GM12878 (cell line): ENCODE data around the gene HRC. TPM values are rescaled to one million over a fixed set of nuclear protein-coding genes. Genes with fewer than 3 reads are reported as not detected.

Experiments
- ATAC-seq: fragments of 200-7000 bp; cut with Tn5 transposase; 3 replicates; pipeline ENCODE4 v1.9.1; 2020; ENCODE audit warnings: mild to moderate bottlenecking, moderate library complexity
- BruUV-seq: library from RNA; stranded (reverse); fragments of 400-500 nt; replicated peaks from 2 replicates; lab custom pipeline; 2021; lab: Mats Ljungman, UMichigan
- CTCF ChIA-PET: fragments of 300-600 bp; sonication (Branson Sonifier 250); formaldehyde crosslinking; extraction: SDS; loops from one replicate; lab custom pipeline; 2021; ENCODE audit warnings: inconsistent platforms; lab: Yijun Ruan, JAX
- POLR2A ChIA-PET: fragments of 350-600 bp; formaldehyde crosslinking; extraction: SDS; loops from one replicate; lab custom pipeline; 2021; ENCODE audit warnings: inconsistent platforms; lab: Charles Lee
- RAD21 ChIA-PET: fragments of 300-600 bp; sonication (Branson Sonifier 250); formaldehyde crosslinking; loops from one replicate; lab custom pipeline; 2023; ENCODE audit warnings: antibody characterized with exemption; ENCODE audit not compliant: unreplicated experiment; lab: Charles Lee
- SMC1A ChIA-PET: fragments of 300-600 bp; sonication (Branson Sonifier 250); formaldehyde crosslinking; loops from one replicate; lab custom pipeline; 2023; ENCODE audit not compliant: unreplicated experiment, uncharacterized antibody; lab: Charles Lee
- DNase-seq: peaks from one replicate; pipeline ENCODE4 v3.0.0-alpha.2; 2011; ENCODE audit warnings: low read depth, low spot score
- FAIRE-seq: peaks from 3 replicates; lab custom pipeline; 2011; peaks lifted over from hg19 to GRCh38; lab: Jason Lieb, UNC
- H2AFZ ChIP-seq: 2 replicates; pipeline ENCODE4 v1.6.0; 2011; ENCODE audit warnings: low read depth, low read length, control low read depth; ENCODE audit not compliant: control insufficient read depth
- H3K27ac ChIP-seq: 2 replicates; pipeline ENCODE4 v1.5.1; 2011; ENCODE audit warnings: control low read depth; ENCODE audit not compliant: control insufficient read depth, insufficient read depth
- H3K27me3 ChIP-seq, 2 experiments: replicated peaks in 1 of 2; 2 replicates each; pipeline versions ENCODE4 v1.6.0 to v1.6.1; 2011; ENCODE audit warnings: low read length in 1 of 2; ENCODE audit not compliant: control insufficient read depth in 2 of 2, insufficient read depth in 2 of 2
- H3K36me3 ChIP-seq, 2 experiments: 2 replicates each; pipeline ENCODE4 v1.5.1; 2011; ENCODE audit warnings: low read length in 1 of 2; ENCODE audit not compliant: control insufficient read depth in 2 of 2, insufficient read depth in 2 of 2
- H3K4me1 ChIP-seq: 2 replicates; pipeline ENCODE4 v1.6.1; 2011; ENCODE audit warnings: mild to moderate bottlenecking, low read length, moderate library complexity, mixed read lengths; ENCODE audit not compliant: control insufficient read depth, insufficient read depth
- H3K4me2 ChIP-seq: 2 replicates; pipeline ENCODE4 v1.6.0; 2011; ENCODE audit warnings: control low read depth; ENCODE audit not compliant: control insufficient read depth, insufficient read depth
- H3K4me3 ChIP-seq: fragments of 200-600 bp; sonication (generic); 2 replicates; pipeline ENCODE4 v1.5.1; 2016
- H3K79me2 ChIP-seq: 2 replicates; pipeline ENCODE4 v1.6.0; 2011; ENCODE audit warnings: low read length; ENCODE audit not compliant: control insufficient read depth, insufficient read depth
- H3K9ac ChIP-seq: 2 replicates; pipeline ENCODE4 v1.8.0; 2011; ENCODE audit warnings: low read length, control low read depth, mixed read lengths; ENCODE audit not compliant: control insufficient read depth, insufficient read depth
- H3K9me3 ChIP-seq: replicated peaks from 3 replicates; pipeline ENCODE4 v1.5.1; 2011; ENCODE audit warnings: mild to moderate bottlenecking, low read length; ENCODE audit not compliant: control insufficient read depth, insufficient read depth
- H4K20me1 ChIP-seq: 2 replicates; pipeline ENCODE4 v1.6.0; 2011; ENCODE audit not compliant: control insufficient read depth, insufficient read depth
- NKRF ChIP-seq: fragments of 450-650 bp; conservative IDR thresholded peaks from 2 replicates; pipeline ENCODE4 v1.6.1; 2017; ENCODE audit warnings: mild to moderate bottlenecking, moderate library complexity
- NR2C1 ChIP-seq: fragments of 450-650 bp; IDR thresholded peaks from 2 replicates; pipeline ENCODE4 v1.6.1; 2017; ENCODE audit warnings: antibody characterized with exemption, mild to moderate bottlenecking, moderate library complexity
- POLR2AphosphoS2 ChIP-seq: IDR thresholded peaks from 2 replicates; pipeline ENCODE4 v1.6.1; 2011; ENCODE audit warnings: low read depth, mild to moderate bottlenecking, low read length, improper control_type of control experiment, moderate library complexity
- SIN3A ChIP-seq: IDR thresholded peaks from 2 replicates; pipeline ENCODE4 v1.6.1; 2012; ENCODE audit warnings: low read depth, low read length, improper control_type of control experiment
- YY1 ChIP-seq: IDR thresholded peaks from 2 replicates; pipeline ENCODE4 v1.6.1; 2011; ENCODE audit warnings: low read depth, mild to moderate bottlenecking, low read length
- ZNF207 ChIP-seq: fragments of 450-650 bp; IDR thresholded peaks from 2 replicates; pipeline ENCODE4 v1.6.1; 2014; ENCODE audit warnings: antibody characterized with exemption, mild to moderate bottlenecking, borderline replicate concordance
- WGBS: methylation state at CpG from one replicate; pipeline ENCODE4 v1.1.6; 2016; ENCODE audit warnings: low lambda C conversion rate; ENCODE audit not compliant: insufficient replicate concordance, insufficient coverage; ENCODE audit errors: missing lambda C conversion rate; 5-methylcytosine and 5-hydroxymethylcytosine counted together
- in situ Hi-C: fragments of 300-500 bp; cut with MboI; formaldehyde crosslinking; loops from 9 replicates; pipeline ENCODE4 v1.14.3; 2018; ENCODE audit warnings: mixed read lengths
- intact Hi-C: fragments of 100-400 bp; cut with micrococcal nuclease; formaldehyde crosslinking; loops from one replicate; pipeline ENCODE4 v1.14.2; 2022; ENCODE audit not compliant: unreplicated experiment
- polyA plus RNA-seq, 11 experiments: library from polyadenylated mRNA; depleted of rRNA in 4 of 11; unstranded in 6 of 11; stranded (reverse) in 5 of 11; fragments of >200 nt; fragmentation: Nextera tagmentation in 4 of 11; fragmentation: Illumina TruSeq in 1 of 11; extraction: Ambion mirVana in 4 of 11; extraction: Trizol in 1 of 11; gene quantifications; 1 replicate in 1 of 11; 2 replicates in 10 of 11; pipeline versions ENCODE4 v1.2.1 to v1.2.3, GENCODE V29; 2011 to 2016; ENCODE audit warnings: inconsistent platforms in 2 of 11, missing spikeins in 2 of 11, low read depth in 1 of 11
- total RNA-seq, 4 experiments: library from RNA; depleted of rRNA in 3 of 4; stranded (reverse); fragments of >200 nt in 3 of 4; fragmentation: Illumina TruSeq in 1 of 4; extraction: Trizol in 1 of 4; gene quantifications; 2 replicates each; pipeline versions ENCODE4 v1.2.1 to v1.2.3, GENCODE V29; 2013 to 2021

The HRC gene
- total and polyA plus RNA-seq, 10 of the 15 experiments (the other 5 are each of a cell fraction or from before 2014, with no cell fraction given): 0.10 TPM; not detected in 9

GRCh38 chr19:49110567-49110966 is 44.6 kb downstream of the HRC start:
- no peak overlapping the region for H3K9ac ChIP-seq
- H3K4me3 ChIP-seq: no peak overlapping the region
- H4K20me1 ChIP-seq: no peaks in the 10 kb centered on the region
- TF ChIP-seq ZNF207: no peak
- no peak for TF ChIP-seq YY1
- intact Hi-C loops (no loop called here), in situ Hi-C loops (no loop called here)
- ChIA-PET POLR2A (no interaction called here), CTCF (interaction anchor here (2.0 kb wide), 1 partner anchor 13 kb away, joined by 12 read pairs; no protein-coding TSS in a partner anchor), SMC1A (no interaction called here), RAD21 (interaction anchor here (0.9 kb wide), 1 partner anchor 13 kb away, joined by 4 read pairs; no protein-coding TSS in a partner anchor)
- WGBS: 82% methylated on average over 3 of the region's 3 CpGs
- DNase-seq: no peak
- H2AFZ ChIP-seq: no peak overlapping the region
- no peak for FAIRE-seq
- H3K4me2 ChIP-seq: no peak overlapping the region
- no TSS peak for BruUV-seq
- H3K36me3 ChIP-seq: peaks cover 7 to 27% of the 10 kb centered on the region in 2 experiments
- H3K27me3 ChIP-seq: no peaks in the 10 kb centered on the region
- H3K4me1 ChIP-seq: peaks cover 4% of the 10 kb centered on the region
- H3K79me2 ChIP-seq: no peaks in the 10 kb centered on the region
- ATAC-seq: no peak
- no peaks in the 10 kb centered on the region for H3K9me3 ChIP-seq
- no peak overlapping the region for H3K27ac ChIP-seq

- in situ Hi-C loops (no loop called here), intact Hi-C loops (no loop called here)
- POLR2A ChIA-PET: interaction anchor here (0.7 kb wide), 1 partner anchor 341 kb away, joined by 8 read pairs; no protein-coding TSS in a partner anchor
- whole genome bisulfite sequencing: 88% methylated on average over 8 of the region's 8 CpGs
- peaks cover 7 to 30% of the 10 kb centered on the region in 2 experiments for H3K36me3 ChIP-seq
- TF ChIP-seq POLR2AphosphoS2: peak; percentile 54; the same call in 1 of the 2 replicates
- TF ChIP-seq SIN3A: no peak
- no peak for TF ChIP-seq NKRF
- TF ChIP-seq NR2C1: no peak
- no peak overlapping the region for H3K4me2 ChIP-seq
- peaks cover 4% of the 10 kb centered on the region for H3K4me1 ChIP-seq
- H3K9me3 ChIP-seq: no peaks in the 10 kb centered on the region
- SMC1A ChIA-PET: no interaction called here
- H3K4me3 ChIP-seq: no peak overlapping the region
- no TSS peak for BruUV-seq
- CTCF ChIA-PET: interaction anchor here (1.1 to 1.7 kb wide), 2 partner anchors 12 to 37 kb away, joined by 3 to 9 read pairs; no protein-coding TSS in a partner anchor
- FAIRE-seq (no peak), ATAC-seq (no peak), DNase-seq (no peak)
- RAD21 ChIA-PET: no interaction called here
- no peak overlapping the region for H3K9ac ChIP-seq
- H4K20me1 ChIP-seq: no peaks in the 10 kb centered on the region
- H3K79me2 ChIP-seq: no peaks in the 10 kb centered on the region
- H3K27ac ChIP-seq: no peak overlapping the region
- no peak overlapping the region for H2AFZ ChIP-seq
- H3K27me3 ChIP-seq: no peaks in the 10 kb centered on the region
These were observed 45.5 kb downstream of the HRC start for GRCh38 chr19:49109569-49110233.
